Esophagus squamous epithelium (tissue), 4 donors: ENCODE results near the gene ERN2.

Experiments used
- CTCF ChIP-seq, 6 experiments: fragments of 450-650 bp in 4 of 6; fragments of 200-600 bp in 2 of 6; sonication (generic) in 2 of 6; IDR thresholded peaks; one replicate each; pipeline ENCODE4 v1.5.1; 2016 to 2019; ENCODE audit warnings: antibody characterized with exemption in 6 of 6, mild to moderate bottlenecking in 4 of 6, moderate library complexity in 4 of 6
- POLR2A ChIP-seq, 4 donors: fragments of 450-650 bp; IDR thresholded peaks; one replicate each; pipeline ENCODE4 v1.6.1; 2017; ENCODE audit warnings: antibody characterized with exemption in 4 of 4, mild to moderate bottlenecking in 4 of 4, moderate library complexity in 3 of 4

- TF ChIP-seq POLR2A (IDR thresholded peaks at IDR 0.05): no peak
- no peak for TF ChIP-seq CTCF (IDR thresholded peaks at IDR 0.05)
Measured at GRCh38 chr16:23689442-23690187, 23.4 kb downstream of the ERN2 start.
